ENCODE results near the gene UBE2G2.

UBE2G2 gene

GRCh38 chr21:44813727-44814126 lies 12.1 kb upstream of the UBE2G2 start:
- Histone ChIP-seq H3K27me3 (ENCODE audit: control insufficient read depth in 3 of 3, insufficient read depth in 3 of 3, low read depth in 1 of 3, low read length in 3 of 3) (no peaks in the 10 kb centered on the region), H3K4me1 (ENCODE audit: control insufficient read depth in 2 of 2, insufficient read depth in 1 of 2, low read depth in 1 of 2, low read length in 2 of 2) (peaks cover 0 to 7% of the 10 kb centered on the region in 2 donors), H3K79me1 (ENCODE audit: low read depth, low read length) (peaks cover 29% of the 10 kb centered on the region), H3K18ac (ENCODE audit: low read length) (no peak overlapping the region), H3K4me2 (ENCODE audit: insufficient read depth, low read length, poor library complexity, severe bottlenecking) (no peak overlapping the region), H3K4ac (ENCODE audit: low read length) (no peak overlapping the region), H3K36me3 (replicated peaks in 1 of 2; ENCODE audit: control insufficient read depth in 2 of 2, insufficient read depth in 2 of 2, low read length in 2 of 2) (peaks cover 18 to 48% of the 10 kb centered on the region in 2 donors), H2AFZ (ENCODE audit: low read length) (no peak overlapping the region), H3K27ac (replicated peaks; ENCODE audit: low read length) (no peak overlapping the region), H3K14ac (ENCODE audit: low read length) (no peak overlapping the region), H2BK5ac (ENCODE audit: low read length) (peak overlapping the region; percentile 35), H3K4me3 (ENCODE audit: low read length in 2 of 2) (no peak overlapping the region), H2BK120ac (ENCODE audit: low read depth, low read length) (no peak overlapping the region), H2BK12ac (ENCODE audit: low read length) (no peak overlapping the region), H2BK15ac (ENCODE audit: low read length) (no peak overlapping the region), H2AK5ac (ENCODE audit: low read depth, low read length) (no peak overlapping the region), H3K9me3 (replicated peaks in 1 of 2; ENCODE audit: control insufficient read depth in 2 of 2, insufficient read depth in 1 of 2, low read depth in 1 of 2, low read length in 2 of 2) (peaks cover 1 to 4% of the 10 kb centered on the region in 2 donors), H3K23ac (ENCODE audit: low read depth, low read length, poor library complexity) (peak overlapping the region; percentile 27), H4K91ac (ENCODE audit: low read depth, low read length, poor library complexity) (no peak overlapping the region), H3K9ac (ENCODE audit: low read depth, low read length, poor library complexity) (no peak overlapping the region), H4K8ac (ENCODE audit: low read depth, low read length) (no peak overlapping the region)
- DNase-seq (ENCODE audit: low spot score) = no peak
- no CpG with 5 or more reads among the region's 18 CpGs for WGBS, 2 donors (ENCODE audit: extremely low coverage in 2 of 2, insufficient read length in 2 of 2, insufficient replicate concordance in 1 of 2)

- no peak overlapping the region for H3K9ac ChIP-seq (ENCODE audit: low read depth, low read length, poor library complexity)
- no peak overlapping the region for H3K4me2 ChIP-seq (ENCODE audit: insufficient read depth, low read length, poor library complexity, severe bottlenecking)
- no peak for DNase-seq (ENCODE audit: low spot score)
- peaks cover 21 to 53% of the 10 kb centered on the region in 2 donors for H3K36me3 ChIP-seq (replicated peaks in 1 of 2; ENCODE audit: control insufficient read depth in 2 of 2, insufficient read depth in 2 of 2, low read length in 2 of 2)
- no peak overlapping the region for H2BK12ac ChIP-seq (ENCODE audit: low read length)
- no peak overlapping the region for H3K27ac ChIP-seq (replicated peaks; ENCODE audit: low read length)
- no peak overlapping the region for H4K91ac ChIP-seq (ENCODE audit: low read depth, low read length, poor library complexity)
- peaks cover 0 to 6% of the 10 kb centered on the region in 2 donors for H3K4me1 ChIP-seq (ENCODE audit: control insufficient read depth in 2 of 2, insufficient read depth in 1 of 2, low read depth in 1 of 2, low read length in 2 of 2)
- H4K8ac ChIP-seq (ENCODE audit: low read depth, low read length) = no peak overlapping the region
- H2BK15ac ChIP-seq (ENCODE audit: low read length) = no peak overlapping the region
- H2BK5ac ChIP-seq (ENCODE audit: low read length) = no peak overlapping the region
- no peak overlapping the region for H2BK120ac ChIP-seq (ENCODE audit: low read depth, low read length)
- H3K27me3 ChIP-seq (ENCODE audit: control insufficient read depth in 3 of 3, insufficient read depth in 3 of 3, low read depth in 1 of 3, low read length in 3 of 3) = no peaks in the 10 kb centered on the region
- no peak overlapping the region for H3K18ac ChIP-seq (ENCODE audit: low read length)
- H2AK5ac ChIP-seq (ENCODE audit: low read depth, low read length) = no peak overlapping the region
- peaks cover 0 to 2% of the 10 kb centered on the region in 2 donors for H3K9me3 ChIP-seq (replicated peaks in 1 of 2; ENCODE audit: control insufficient read depth in 2 of 2, insufficient read depth in 1 of 2, low read depth in 1 of 2, low read length in 2 of 2)
- peaks cover 29% of the 10 kb centered on the region for H3K79me1 ChIP-seq (ENCODE audit: low read depth, low read length)
- H3K23ac ChIP-seq (ENCODE audit: low read depth, low read length, poor library complexity) = peak overlapping the region; percentile 74
- no peak overlapping the region for H3K4me3 ChIP-seq (ENCODE audit: low read length in 2 of 2)
- H3K4ac ChIP-seq (ENCODE audit: low read length) = no peak overlapping the region
- WGBS, 2 donors (ENCODE audit: extremely low coverage in 2 of 2, insufficient read length in 2 of 2, insufficient replicate concordance in 1 of 2) = no CpG with 5 or more reads among the region's 10 CpGs
- H3K14ac ChIP-seq (ENCODE audit: low read length) = no peak overlapping the region
- no peak overlapping the region for H2AFZ ChIP-seq (ENCODE audit: low read length)
Observed at GRCh38 chr21:44813149-44813548, 11.5 kb upstream of the UBE2G2 start.

- Histone ChIP-seq H3K36me3 (replicated peaks in 1 of 2; ENCODE audit: control insufficient read depth in 2 of 2, insufficient read depth in 2 of 2, low read length in 2 of 2) (peaks cover 22 to 56% of the 10 kb centered on the region in 2 donors), H4K8ac (ENCODE audit: low read depth, low read length) (no peak overlapping the region), H3K9me3 (replicated peaks in 1 of 2; ENCODE audit: control insufficient read depth in 2 of 2, insufficient read depth in 1 of 2, low read depth in 1 of 2, low read length in 2 of 2) (peaks cover 0 to 2% of the 10 kb centered on the region in 2 donors), H2BK15ac (ENCODE audit: low read length) (no peak overlapping the region), H2BK120ac (ENCODE audit: low read depth, low read length) (no peak overlapping the region), H2AFZ (ENCODE audit: low read length) (no peak overlapping the region), H3K4me3 (ENCODE audit: low read length in 2 of 2) (peak overlapping the region in 1 of 2 donors; percentile 38), H2BK12ac (ENCODE audit: low read length) (no peak overlapping the region), H3K4me1 (ENCODE audit: control insufficient read depth in 2 of 2, insufficient read depth in 1 of 2, low read depth in 1 of 2, low read length in 2 of 2) (peaks cover 0 to 6% of the 10 kb centered on the region in 2 donors), H3K14ac (ENCODE audit: low read length) (no peak overlapping the region), H3K4ac (ENCODE audit: low read length) (no peak overlapping the region), H3K9ac (ENCODE audit: low read depth, low read length, poor library complexity) (no peak overlapping the region), H3K18ac (ENCODE audit: low read length) (no peak overlapping the region), H3K27ac (replicated peaks; ENCODE audit: low read length) (no peak overlapping the region), H2AK5ac (ENCODE audit: low read depth, low read length) (no peak overlapping the region), H3K27me3 (ENCODE audit: control insufficient read depth in 3 of 3, insufficient read depth in 3 of 3, low read depth in 1 of 3, low read length in 3 of 3) (no peaks in the 10 kb centered on the region), H3K23ac (ENCODE audit: low read depth, low read length, poor library complexity) (peak overlapping the region; percentile 46), H2BK5ac (ENCODE audit: low read length) (no peak overlapping the region), H3K4me2 (ENCODE audit: insufficient read depth, low read length, poor library complexity, severe bottlenecking) (no peak overlapping the region), H4K91ac (ENCODE audit: low read depth, low read length, poor library complexity) (no peak overlapping the region), H3K79me1 (ENCODE audit: low read depth, low read length) (peaks cover 29% of the 10 kb centered on the region)
- WGBS, 2 donors (ENCODE audit: extremely low coverage in 2 of 2, insufficient read length in 2 of 2, insufficient replicate concordance in 1 of 2) = no CpG with 5 or more reads among the region's 14 CpGs
- DNase-seq (ENCODE audit: low spot score) = no peak
Observed at GRCh38 chr21:44812640-44813039, 11.0 kb upstream of the UBE2G2 start.

DNA sequence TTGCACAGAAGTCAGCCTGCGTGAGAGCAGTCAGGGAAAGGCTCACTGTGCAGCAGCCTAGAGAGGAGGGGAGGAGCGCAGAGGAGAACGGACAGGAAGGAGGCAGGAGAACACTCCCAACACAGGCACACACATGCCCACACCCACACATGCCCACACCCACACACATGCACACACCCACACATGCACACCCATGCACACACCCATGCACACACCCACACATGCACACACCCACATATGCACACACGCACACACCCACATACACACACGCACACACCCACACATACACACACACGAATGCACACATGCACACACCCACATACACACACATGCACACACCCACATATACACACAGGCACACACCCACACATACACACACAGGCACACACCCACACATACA lies 9.2 kb upstream of the UBE2G2 start:
- Histone ChIP-seq H3K4ac (ENCODE audit: low read length) (no peak overlapping the region), H2BK12ac (ENCODE audit: low read length) (no peak overlapping the region), H3K23ac (ENCODE audit: low read depth, low read length, poor library complexity) (peak overlapping the region; percentile 89), H3K9ac (ENCODE audit: low read depth, low read length, poor library complexity) (no peak overlapping the region), H2BK5ac (ENCODE audit: low read length) (no peak overlapping the region), H3K4me1 (ENCODE audit: control insufficient read depth in 2 of 2, insufficient read depth in 1 of 2, low read depth in 1 of 2, low read length in 2 of 2) (no peaks in the 10 kb centered on the region), H4K91ac (ENCODE audit: low read depth, low read length, poor library complexity) (no peak overlapping the region), H3K27ac (replicated peaks; ENCODE audit: low read length) (no peak overlapping the region), H3K36me3 (replicated peaks in 1 of 2; ENCODE audit: control insufficient read depth in 2 of 2, insufficient read depth in 2 of 2, low read length in 2 of 2) (peaks cover 33 to 73% of the 10 kb centered on the region in 2 donors), H4K8ac (ENCODE audit: low read depth, low read length) (no peak overlapping the region), H3K14ac (ENCODE audit: low read length) (no peak overlapping the region), H3K4me2 (ENCODE audit: insufficient read depth, low read length, poor library complexity, severe bottlenecking) (no peak overlapping the region), H2AFZ (ENCODE audit: low read length) (no peak overlapping the region), H2BK120ac (ENCODE audit: low read depth, low read length) (no peak overlapping the region), H3K9me3 (replicated peaks in 1 of 2; ENCODE audit: control insufficient read depth in 2 of 2, insufficient read depth in 1 of 2, low read depth in 1 of 2, low read length in 2 of 2) (peaks cover 0 to 5% of the 10 kb centered on the region in 2 donors), H3K79me1 (ENCODE audit: low read depth, low read length) (peaks cover 19% of the 10 kb centered on the region), H2BK15ac (ENCODE audit: low read length) (no peak overlapping the region), H3K4me3 (ENCODE audit: low read length in 2 of 2) (peak overlapping the region in 1 of 2 donors; percentile 70), H2AK5ac (ENCODE audit: low read depth, low read length) (no peak overlapping the region), H3K18ac (ENCODE audit: low read length) (no peak overlapping the region), H3K27me3 (ENCODE audit: control insufficient read depth in 3 of 3, insufficient read depth in 3 of 3, low read depth in 1 of 3, low read length in 3 of 3) (no peaks in the 10 kb centered on the region)
- WGBS, 2 donors (ENCODE audit: extremely low coverage in 2 of 2, insufficient read length in 2 of 2, insufficient replicate concordance in 1 of 2) = no CpG with 5 or more reads among the region's 6 CpGs
- DNase-seq (ENCODE audit: low spot score) = no peak
